Left lobe of liver (tissue), 2 donors: ENCODE data around the gene KIF1A. TPM values are rescaled to one million over a fixed set of nuclear protein-coding genes. Genes with fewer than 3 reads are reported as not detected.
"Not testable (repeated sequence)": the region's sequence is repeated elsewhere in the genome, so short reads cannot be mapped to it uniquely, and the experiment has no call there.

ENCODE experiments used
- ATAC-seq: fragments of 200-7000 bp; cut with Tn5 transposase; one replicate; pipeline ENCODE4 v1.9.1; 2020; ENCODE audit warnings: mild to moderate bottlenecking, moderate library complexity
- DNase-seq: peaks from one replicate; pipeline ENCODE4 v3.0.0-alpha.2; 2020; ENCODE audit warnings: low spot score
- total RNA-seq: library from RNA; stranded (reverse); gene quantifications from one replicate; pipeline ENCODE4 v1.2.1, GENCODE V29; 2021
- donor health status: DM: no; HTN: no; CAD: no; lungs with moderate emphysema.
- donor health status: DM: no; HTN: yes; CAD: no.

The KIF1A gene
- total RNA-seq, 1 donor from 2014 or later: 1.1 TPM

- peak; percentile 38 for DNase-seq
These were observed 131.5 kb downstream of the KIF1A start for GRCh38 chr2:240688553-240688919.

GRCh38 chr2:240687741-240688552 lies 132.1 kb downstream of the KIF1A start:
- no peak for ATAC-seq
- no peak for DNase-seq

More at GRCh38 chr2:240688553-240688919, 131.5 kb downstream of the KIF1A start:
- ATAC-seq: no peak

DNA sequence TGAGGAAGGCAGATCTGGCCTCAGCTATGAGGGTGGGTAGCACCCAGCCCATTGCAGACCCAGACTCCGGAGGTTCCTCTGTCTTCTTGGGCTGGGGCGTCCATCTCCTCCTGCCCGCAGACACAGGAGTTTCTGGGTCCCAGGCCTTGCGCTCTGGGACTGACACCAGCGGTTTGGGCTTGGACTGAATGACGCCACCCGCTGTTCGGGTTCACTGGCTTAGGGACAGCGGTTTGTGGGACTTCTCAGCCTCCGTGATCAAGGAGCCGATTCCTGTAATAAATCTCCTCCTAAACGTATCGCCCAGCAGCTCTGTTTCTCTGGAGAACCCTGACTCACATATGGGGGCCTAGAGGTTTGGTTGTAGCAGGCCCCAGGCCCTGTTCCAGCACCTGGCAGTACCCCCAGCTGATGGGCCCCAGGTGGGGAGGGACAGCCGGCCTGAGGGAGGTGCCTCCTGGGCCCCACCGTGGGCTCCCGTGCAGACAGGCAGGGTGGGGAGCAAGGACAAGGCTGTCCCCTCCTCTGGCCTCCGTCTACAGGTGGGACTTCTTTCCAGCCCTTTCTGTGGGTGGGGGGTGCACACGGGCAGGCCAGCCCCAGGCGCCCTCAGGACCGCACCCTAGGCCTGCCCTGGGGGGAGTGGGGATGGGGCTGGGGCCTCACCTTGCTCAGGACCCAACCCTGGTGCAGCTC lies 132.8 kb downstream of the KIF1A start:
- DNase-seq: no peak

GRCh38 chr2:240686460-240686859 lies 133.6 kb downstream of the KIF1A start:
- ATAC-seq (no peak), DNase-seq (no peak)

More for the DNA sequence above, 132.8 kb downstream of the KIF1A start:
- no peak for ATAC-seq

GRCh38 chr2:240685771-240686371 lies 134.1 kb downstream of the KIF1A start:
- ATAC-seq (no peak), DNase-seq (no peak)

GRCh38 chr2:240683980-240684728 lies 135.9 kb downstream of the KIF1A start:
- DNase-seq, ATAC-seq: not testable (repeated sequence)

DNA sequence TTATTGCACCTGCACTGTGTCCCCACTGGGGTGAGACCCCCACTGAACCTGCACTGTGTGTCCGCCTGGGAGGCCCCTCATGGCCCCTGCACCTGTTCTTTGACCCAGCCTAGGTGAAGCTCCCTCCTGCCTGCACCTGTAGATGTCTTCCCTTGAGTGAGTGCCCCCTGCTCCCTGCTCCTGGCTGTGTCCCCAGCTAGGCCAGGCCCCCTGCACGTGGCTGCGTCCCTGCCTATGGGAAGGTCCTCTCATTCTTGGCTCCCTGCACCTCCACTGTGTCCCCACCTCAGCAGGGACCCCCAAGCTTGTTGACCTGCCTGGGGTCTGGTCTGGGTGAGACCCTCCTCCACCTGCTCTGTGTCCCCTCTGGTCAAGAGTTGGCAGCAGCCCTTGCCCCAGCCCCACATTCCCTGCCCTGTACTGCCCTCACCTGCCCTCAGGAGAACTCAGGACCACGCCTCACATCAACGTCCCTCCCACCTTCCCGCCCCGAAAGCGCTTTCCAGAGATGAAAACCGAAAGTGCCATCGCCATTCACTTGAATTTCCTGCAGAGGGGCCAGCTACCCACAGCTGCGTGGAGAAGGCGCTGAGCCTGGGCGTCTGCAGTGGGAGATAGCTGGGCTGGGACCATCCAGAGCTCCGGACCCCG lies 136.6 kb downstream of the KIF1A start:
- not testable (repeated sequence) for ATAC-seq, DNase-seq

GRCh38 chr2:240682431-240683224 lies 137.4 kb downstream of the KIF1A start, which contains the start of gene AQP12B:
Gene AQP12B, minus strand, starts transcription at chr2:240682885. Its CDS starts 48 bp downstream, at chr2:240682837.
- not testable (repeated sequence) for ATAC-seq

GRCh38 chr2:240680185-240680584 lies 139.8 kb downstream of the KIF1A start:
- DNase-seq: not testable (repeated sequence)

More at GRCh38 chr2:240682431-240683224, 137.4 kb downstream of the KIF1A start, which contains the start of gene AQP12B:
- not testable (repeated sequence) for DNase-seq

DNA sequence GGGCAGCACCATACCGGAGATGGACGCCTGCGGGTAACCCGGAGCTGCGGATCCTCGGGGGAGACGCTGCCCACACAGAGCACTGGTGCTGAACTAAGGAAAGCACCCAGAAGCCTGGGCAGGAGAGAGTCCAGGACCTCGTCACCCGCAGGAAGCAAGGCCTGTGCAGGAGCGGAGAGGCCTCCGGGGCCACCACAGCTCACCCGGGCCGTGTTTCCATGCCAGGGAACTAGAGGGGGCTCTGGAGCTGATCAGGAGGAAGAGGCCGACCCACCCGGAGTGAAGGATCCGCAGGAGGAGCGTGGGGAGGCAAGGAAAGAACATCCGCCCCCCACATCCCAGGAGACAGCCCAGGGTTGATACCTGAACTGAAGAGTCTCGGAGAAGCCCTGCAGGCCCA lies 141.1 kb downstream of the KIF1A start:
- not testable (repeated sequence) for ATAC-seq, DNase-seq

More at GRCh38 chr2:240680185-240680584, 139.8 kb downstream of the KIF1A start:
- not testable (repeated sequence) for ATAC-seq

DNA sequence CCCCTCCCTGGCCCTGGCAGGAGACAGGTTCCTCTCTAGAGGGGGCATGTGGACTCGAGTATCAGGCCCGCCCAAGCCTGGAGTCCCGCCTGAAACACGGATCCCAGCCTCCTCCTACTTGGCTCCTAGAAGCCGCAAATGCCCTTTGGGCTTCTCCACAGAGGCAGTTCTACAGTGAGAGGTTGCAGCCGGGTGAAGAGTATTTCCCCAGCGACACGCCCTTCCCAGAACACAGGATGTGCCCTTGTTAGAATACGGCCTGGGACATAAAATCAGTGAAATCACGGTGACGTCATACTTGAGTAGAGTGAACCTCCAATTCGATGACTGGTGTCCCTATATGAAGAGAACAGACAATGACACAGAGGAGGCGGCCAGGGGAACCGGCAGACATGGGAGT lies 142.0 kb downstream of the KIF1A start:
- not testable (repeated sequence) for DNase-seq
- ATAC-seq: peak; percentile 7

DNA sequence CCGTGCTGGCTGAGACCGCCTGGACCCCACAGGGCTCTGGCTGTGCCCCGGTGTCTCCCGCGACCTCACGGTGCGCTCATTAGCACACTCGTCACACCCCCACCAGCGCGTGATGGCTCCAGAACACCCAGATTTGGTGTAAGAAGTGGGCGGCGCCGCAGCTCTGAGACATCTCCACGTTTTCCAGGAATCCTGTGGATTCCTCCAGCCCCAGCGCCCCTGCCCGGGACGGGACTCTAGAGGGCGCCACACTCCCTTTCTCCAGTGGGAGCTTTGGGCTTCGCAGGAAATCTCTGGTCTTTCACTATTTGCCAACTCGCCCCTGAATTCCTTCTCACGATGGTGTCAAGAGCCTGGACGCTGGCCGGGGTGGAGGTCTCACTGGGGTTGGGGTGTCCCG lies 144.7 kb downstream of the KIF1A start:
- not testable (repeated sequence) for DNase-seq

DNA sequence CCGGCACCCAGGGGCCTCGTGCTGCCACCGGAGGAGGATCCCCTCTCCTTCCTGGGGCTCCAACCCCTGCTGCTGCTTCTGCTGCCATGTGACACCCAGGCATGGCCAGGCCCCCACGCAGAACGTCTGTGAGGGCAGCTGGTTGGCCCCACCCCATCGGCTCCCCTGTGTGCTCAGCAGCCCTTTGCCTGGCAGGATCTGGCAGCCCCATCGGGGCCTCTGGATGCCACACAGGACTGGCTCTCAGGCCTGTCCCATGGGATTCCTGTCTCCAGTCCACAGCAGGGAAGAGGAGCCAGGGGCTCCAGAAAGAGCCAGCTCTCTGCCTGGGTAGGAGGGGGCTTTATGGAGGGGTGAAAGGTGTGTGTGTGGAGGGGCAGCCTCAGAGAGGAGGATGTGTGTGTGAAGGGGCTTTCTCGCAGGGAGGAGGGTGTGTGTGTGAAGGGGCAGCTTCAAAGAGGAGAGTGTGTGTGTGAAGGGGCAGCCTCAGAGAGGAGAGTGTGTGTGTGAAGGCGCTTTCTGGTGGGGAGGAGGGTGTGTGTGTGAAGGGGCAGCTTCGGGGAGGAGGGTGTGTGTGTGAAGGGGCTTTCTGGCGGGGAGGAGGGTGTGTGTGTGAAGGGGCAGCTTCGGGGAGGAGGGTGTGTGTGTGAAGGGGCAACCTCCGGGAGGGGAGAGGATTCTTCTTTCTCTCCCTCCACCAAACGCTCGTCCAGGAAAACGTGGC lies 145.4 kb downstream of the KIF1A start:
- ATAC-seq, DNase-seq: not testable (repeated sequence)

More for the DNA sequence above, 144.7 kb downstream of the KIF1A start:
- peak; percentile 43 for ATAC-seq

GRCh38 chr2:240672701-240673190 lies 147.3 kb downstream of the KIF1A start:
- DNase-seq: no peak
- ATAC-seq: peak; percentile 69

GRCh38 chr2:240672076-240672700 lies 147.8 kb downstream of the KIF1A start:
- no peak for DNase-seq

GRCh38 chr2:240670950-240671349 lies 149.1 kb downstream of the KIF1A start:
- no peak for ATAC-seq
- no peak for DNase-seq

More at GRCh38 chr2:240672076-240672700, 147.8 kb downstream of the KIF1A start:
- no peak for ATAC-seq

DNA sequence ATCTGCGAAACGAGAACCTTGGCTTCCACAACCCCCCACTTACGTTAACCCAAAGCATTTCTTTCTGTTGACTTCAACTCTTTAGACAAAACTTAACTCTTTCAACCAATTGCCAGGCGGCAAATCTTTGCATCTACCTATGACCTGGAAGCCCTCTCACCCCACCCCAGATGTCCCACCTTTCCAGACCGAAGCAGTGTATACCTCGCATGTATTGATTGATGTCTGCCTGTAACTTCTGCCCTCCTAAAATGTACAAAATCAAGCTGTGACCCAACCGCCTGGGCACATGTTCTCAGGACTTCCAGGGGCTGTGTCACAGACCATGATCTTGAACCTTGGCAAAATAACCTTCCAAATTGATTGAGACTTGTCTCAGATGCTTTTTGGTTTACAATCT lies 149.6 kb downstream of the KIF1A start:
- ATAC-seq (no peak), DNase-seq (no peak)

GRCh38 chr2:240664622-240665021 lies 155.4 kb downstream of the KIF1A start:
- no peak for ATAC-seq
- no peak for DNase-seq
